Endothelial cell of umbilical vein (primary cell): ENCODE results near the gene TBC1D10A. TPM values are rescaled to one million over a fixed set of nuclear protein-coding genes. Genes with fewer than 3 reads are reported as not detected.

Source experiments
- BruUV-seq: library from RNA; stranded (reverse); fragments of 400-500 nt; replicated peaks from 2 replicates; lab custom pipeline; 2021; lab: Mats Ljungman, UMichigan
- CTCF ChIA-PET: fragments of 300-600, 350-600 bp; sonication (Branson Sonifier 250); formaldehyde crosslinking; loops from one replicate; lab custom pipeline; 2021; ENCODE audit warnings: antibody characterized with exemption, inconsistent platforms; lab: Charles Lee
- POLR2A ChIA-PET: fragments of 300-600, 350-600 bp; sonication (Branson Sonifier 250); formaldehyde crosslinking; loops from one replicate; lab custom pipeline; 2021; ENCODE audit warnings: antibody characterized with exemption, inconsistent platforms; lab: Charles Lee
- DNase-seq: peaks from one replicate; pipeline ENCODE4 v3.0.0-alpha.2; 2011; ENCODE audit warnings: low read depth, low spot score
- FAIRE-seq: peaks from 2 replicates; lab custom pipeline; 2011; peaks lifted over from hg19 to GRCh38; lab: Jason Lieb, UNC
- H2AFZ ChIP-seq: 2 replicates; pipeline ENCODE4 v1.6.0; 2012; ENCODE audit warnings: low read depth, low read length, control low read depth, inconsistent platforms
- H3K27ac ChIP-seq: 2 replicates; pipeline ENCODE4 v1.5.1; 2011; ENCODE audit warnings: low read depth, mild to moderate bottlenecking, control low read depth, low read length, moderate library complexity; ENCODE audit not compliant: insufficient read depth
- H3K27me3 ChIP-seq, 2 experiments: 2 replicates each; pipeline versions ENCODE4 v1.6.0 to v1.6.1; 2011; ENCODE audit warnings: low read length in 2 of 2, mixed read lengths in 1 of 2; ENCODE audit not compliant: control insufficient read depth in 2 of 2, insufficient read depth in 2 of 2
- H3K36me3 ChIP-seq, 2 experiments: 2 replicates in 1 of 2; 3 replicates in 1 of 2; pipeline ENCODE4 v1.5.1; 2011; ENCODE audit warnings: low read length in 2 of 2, mild to moderate bottlenecking in 1 of 2, moderate library complexity in 1 of 2; ENCODE audit not compliant: control insufficient read depth in 2 of 2, insufficient read depth in 2 of 2; ENCODE audit errors: extremely low read depth in 1 of 2
- H3K4me1 ChIP-seq: 3 replicates; pipeline ENCODE4 v1.5.1; 2011; ENCODE audit warnings: mild to moderate bottlenecking, low read length; ENCODE audit not compliant: control insufficient read depth, insufficient read depth; ENCODE audit errors: extremely low read depth
- H3K4me2 ChIP-seq: 2 replicates; pipeline ENCODE4 v1.6.1; 2011; ENCODE audit warnings: low read length, control low read depth, mixed read lengths; ENCODE audit not compliant: insufficient read depth
- H3K4me3 ChIP-seq, 3 experiments: fragments of 200-600 bp in 1 of 3; sonication (generic), shearing (Covaris generic) in 1 of 3; replicated peaks in 1 of 3; 2 replicates each; pipeline ENCODE4 v1.5.1; 2011 to 2016; ENCODE audit warnings: control low read depth in 3 of 3, low read length in 3 of 3, mild to moderate bottlenecking in 2 of 3, inconsistent platforms in 1 of 3, low read depth in 1 of 3, moderate library complexity in 1 of 3; ENCODE audit not compliant: insufficient read depth in 1 of 3
- H3K79me2 ChIP-seq: 2 replicates; pipeline ENCODE4 v1.6.0; 2012; ENCODE audit warnings: low read length, inconsistent platforms; ENCODE audit not compliant: control insufficient read depth, insufficient read depth
- H3K9ac ChIP-seq: replicated peaks from 2 replicates; pipeline ENCODE3; 2011; ENCODE audit warnings: low read length, control low read depth; ENCODE audit not compliant: insufficient read depth; ENCODE audit errors: extremely low read depth
- H3K9me1 ChIP-seq: replicated peaks from 3 replicates; pipeline ENCODE4 v1.6.0; 2011; ENCODE audit warnings: mild to moderate bottlenecking, low read length; ENCODE audit not compliant: control insufficient read depth, insufficient read depth; ENCODE audit errors: extremely low read depth
- H3K9me3 ChIP-seq: replicated peaks from 2 replicates; pipeline ENCODE4 v1.5.1; 2012; ENCODE audit warnings: low read length, inconsistent platforms; ENCODE audit not compliant: control insufficient read depth, insufficient read depth
- H4K20me1 ChIP-seq: replicated peaks from 2 replicates; pipeline ENCODE3; 2011; ENCODE audit warnings: mild to moderate bottlenecking, low read length; ENCODE audit not compliant: control insufficient read depth, insufficient read depth; ENCODE audit errors: extremely low read depth
- CTCF ChIP-seq, 2 donors: IDR thresholded peaks; 1 replicate in 1 of 2; 2 replicates in 1 of 2; pipeline ENCODE4 v1.5.1; 2011; ENCODE audit warnings: low read length in 2 of 2, mild to moderate bottlenecking in 2 of 2, moderate library complexity in 2 of 2, control low read depth in 1 of 2, inconsistent platforms in 1 of 2, low read depth in 1 of 2; ENCODE audit not compliant: insufficient read depth in 1 of 2; ENCODE audit errors: extremely low read depth in 1 of 2
- EZH2 ChIP-seq: IDR thresholded peaks from 2 replicates; pipeline ENCODE4 v1.6.1; 2012; ENCODE audit warnings: borderline replicate concordance, low read depth, mild to moderate bottlenecking, moderate library complexity, low read length, inconsistent platforms; ENCODE audit not compliant: severe bottlenecking
- FOS ChIP-seq: IDR thresholded peaks from 2 replicates; pipeline ENCODE4 v1.6.1; 2011; ENCODE audit warnings: mild to moderate bottlenecking, low read length, moderate library complexity, borderline replicate concordance; ENCODE audit not compliant: insufficient read depth
- GATA2 ChIP-seq: IDR thresholded peaks from 2 replicates; pipeline ENCODE4 v1.7.0; 2011; ENCODE audit warnings: low read depth, mild to moderate bottlenecking, moderate library complexity, mixed read lengths, low read length; ENCODE audit not compliant: insufficient read length, insufficient read depth
- MAX ChIP-seq: IDR thresholded peaks from 2 replicates; pipeline ENCODE4 v1.6.1; 2011; ENCODE audit not compliant: insufficient read depth, insufficient read length
- MYC ChIP-seq: IDR thresholded peaks from one replicate; pipeline ENCODE4 v1.6.1; 2011; ENCODE audit warnings: mild to moderate bottlenecking, low read depth, low read length
- POLR2A ChIP-seq: IDR thresholded peaks from 2 replicates; pipeline ENCODE4 v1.6.1; 2012; ENCODE audit warnings: low read depth, mild to moderate bottlenecking, control low read depth, low read length
- dilution Hi-C: fragments of 300-500 bp; cut with MboI; formaldehyde crosslinking; loops from one replicate; pipeline ENCODE4 v1.15.0; 2019; ENCODE audit warnings: low sequenced_read_pairs; ENCODE audit not compliant: extremely low pct_ligation_motif_present
- intact Hi-C: fragments of 100-400 bp; cut with micrococcal nuclease; formaldehyde crosslinking; loops from one replicate; pipeline ENCODE4 v1.10.0; 2022
- polyA plus RNA-seq, 4 experiments: library from polyadenylated mRNA; depleted of rRNA in 3 of 4; stranded (reverse) in 3 of 4; unstranded in 1 of 4; fragments of >200 nt; gene quantifications; 2 replicates each; pipeline versions ENCODE4 v1.2.1 to v1.2.3, GENCODE V29; 2011 to 2012; ENCODE audit warnings: missing spikeins in 1 of 4
- total RNA-seq: library from RNA; stranded (reverse); gene quantifications from 2 replicates; pipeline ENCODE4 v1.2.3, GENCODE V29; 2021

The TBC1D10A gene
- total and polyA plus RNA-seq, 2 donors (not counting 3 experiments of a cell fraction or from before 2014, with no cell fraction given), result 10.0 to 11.9 TPM

- Histone ChIP-seq H4K20me1 (no peaks in the 10 kb centered on the region), H3K4me2 (no peak overlapping the region), H3K27ac (no peak overlapping the region), H3K79me2 (no peaks in the 10 kb centered on the region), H3K9me3 (no peaks in the 10 kb centered on the region), H3K36me3 (peaks cover 0 to 24% of the 10 kb centered on the region in 2 experiments), H3K9me1 (no peaks in the 10 kb centered on the region), H3K4me1 (peaks cover 14% of the 10 kb centered on the region), H3K27me3 (no peaks in the 10 kb centered on the region), H2AFZ (no peak overlapping the region), H3K9ac (no peak overlapping the region), H3K4me3 (no peak overlapping the region)
- ChIA-PET CTCF (interaction anchor here (2.2 kb wide), 1 partner anchor 10 kb away, joined by 12 read pairs; no protein-coding TSS in a partner anchor), POLR2A (no interaction called here)
- DNase-seq, result no peak
- dilution Hi-C loops (no loop called here), intact Hi-C loops (no loop called here)
- no TSS peak for BruUV-seq
- no peak for TF ChIP-seq CTCF (IDR thresholded peaks at IDR 0.05; ENCODE audit: extremely low read depth in 1 of 2, insufficient read depth in 1 of 2, low read depth in 1 of 2, low read length in 2 of 2)
- TF ChIP-seq POLR2A, result no peak
- no peak for TF ChIP-seq MYC
- no peak for TF ChIP-seq EZH2
- TF ChIP-seq GATA2, result no peak
- TF ChIP-seq MAX, result no peak
- TF ChIP-seq FOS, result no peak
- no peak for FAIRE-seq
These were observed 28.6 kb downstream of the TBC1D10A start for GRCh38 chr22:30297991-30298701.
